ENCODE data around the gene ZNF350.
A peak's percentile ranks its signal among the peaks of the same experiment; 100 is the strongest.
"Not testable (repeated sequence)": the region's sequence is repeated elsewhere in the genome, so short reads cannot be mapped to it uniquely, and the experiment has no call there.

The ZNF350 gene

GRCh38 chr19:51970718-51971117 lies 15.9 kb downstream of the ZNF350 start:
- DNase-seq, result no peak

GRCh38 chr19:51965583-51965982 lies 21.1 kb downstream of the ZNF350 start:
- DNase-seq, result no peak

DNA sequence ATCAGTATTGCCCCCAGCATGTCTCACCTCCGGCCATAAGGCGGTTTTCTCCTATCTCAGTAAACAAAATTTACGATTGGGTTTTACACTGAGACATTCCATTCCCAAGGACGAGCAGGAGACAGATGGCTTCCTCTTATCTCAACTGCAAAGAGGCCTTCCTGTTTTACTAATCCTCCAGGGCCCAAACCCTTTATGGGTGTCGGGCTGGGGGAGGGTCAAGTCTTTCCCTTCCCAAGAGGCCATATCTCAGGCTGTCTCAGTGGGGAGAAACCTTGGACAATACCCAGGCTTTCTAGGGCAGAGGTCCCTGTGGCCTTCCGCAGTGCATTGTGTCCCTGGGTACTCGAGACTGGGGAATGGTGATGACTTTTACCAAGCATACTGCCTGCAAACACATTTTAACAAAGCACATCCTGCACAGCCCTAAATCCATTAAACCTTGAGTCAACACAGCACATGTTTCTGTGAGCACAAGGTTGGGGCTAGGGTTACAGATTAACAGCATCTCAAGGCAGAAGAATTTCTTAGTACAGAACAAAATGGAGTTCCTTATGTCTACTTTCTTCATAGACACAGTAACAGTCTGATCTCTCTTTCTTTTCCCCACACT lies 25.9 kb downstream of the ZNF350 start:
- not testable (repeated sequence) for DNase-seq

DNA sequence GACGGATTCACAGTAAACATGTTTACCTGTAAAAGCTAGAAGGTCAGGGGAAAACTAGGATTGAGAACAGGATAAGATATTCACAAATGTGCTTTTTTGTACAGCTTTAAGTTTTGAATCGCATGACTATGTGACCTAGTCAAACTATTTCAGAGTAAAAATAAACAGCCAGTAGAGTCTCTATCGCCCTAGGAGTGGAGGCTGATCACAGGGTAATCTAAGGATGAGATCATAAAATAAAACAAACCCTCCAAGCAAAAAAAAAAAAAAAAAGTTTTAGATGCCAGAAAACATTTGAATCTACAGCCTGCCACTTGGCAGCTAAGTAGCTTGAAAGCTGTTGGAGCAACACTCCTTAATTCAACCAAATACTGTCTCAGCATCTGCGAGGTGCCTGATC lies 26.8 kb downstream of the ZNF350 start:
- DNase-seq, result no peak

DNA sequence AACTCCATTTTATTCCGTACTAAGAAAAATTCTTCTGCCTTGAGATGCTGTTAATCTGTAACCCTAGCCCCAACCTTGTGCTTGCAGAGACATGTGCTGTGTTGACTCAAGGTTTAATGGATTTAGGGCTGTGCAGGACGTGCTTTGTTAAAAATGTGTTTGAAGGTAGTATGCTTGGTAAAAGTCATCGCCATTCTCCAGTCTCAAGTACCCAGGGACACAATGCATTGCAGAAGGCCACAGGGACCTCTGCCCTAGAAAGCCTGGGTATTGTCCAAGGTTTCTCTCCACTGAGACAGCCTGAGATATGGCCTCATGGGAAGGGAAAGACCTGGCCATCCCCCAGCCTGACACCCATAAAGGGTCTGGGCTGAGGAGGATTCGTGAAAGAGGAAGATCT lies 28.8 kb downstream of the ZNF350 start:
- not testable (repeated sequence) for DNase-seq

DNA sequence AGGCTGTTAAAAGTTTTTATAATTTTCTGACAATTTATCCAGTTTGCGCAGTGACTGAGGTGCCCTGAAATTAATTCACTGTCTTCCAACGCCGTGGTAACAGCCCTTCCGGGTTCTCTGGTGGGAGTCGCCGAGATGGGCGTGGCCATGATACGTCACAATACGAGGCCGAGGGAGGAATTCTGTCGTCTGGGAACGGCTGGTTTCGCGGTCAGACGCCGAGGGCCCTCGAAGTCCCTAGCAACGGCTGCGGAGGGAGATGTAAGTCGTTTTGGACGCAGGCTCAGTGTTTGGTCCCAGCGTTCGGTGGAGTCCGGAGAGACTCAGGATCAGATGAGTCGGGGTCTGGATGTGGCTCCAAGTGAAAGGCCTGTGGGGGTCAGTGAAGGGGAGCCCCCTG lies 37.7 kb downstream of the ZNF350 start:
- no peak for DNase-seq

DNA sequence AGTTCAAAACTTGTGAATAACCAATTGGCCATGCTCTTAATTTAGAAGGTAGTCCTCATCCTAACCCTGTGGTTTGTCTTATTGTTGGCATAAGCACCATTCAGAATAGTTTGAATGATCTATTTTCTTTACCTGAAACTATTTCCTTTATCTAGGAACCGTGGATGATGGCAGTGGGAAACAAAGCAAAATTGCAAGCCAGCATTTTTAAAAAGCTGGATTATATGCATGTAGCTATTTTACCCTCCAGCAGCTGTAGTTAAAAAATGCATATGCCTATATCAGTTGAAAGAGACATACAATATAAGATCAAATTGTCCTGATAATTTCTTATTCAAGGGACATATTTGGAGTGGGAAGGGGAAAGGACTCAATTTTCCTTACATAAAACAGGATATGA lies 40.0 kb downstream of the ZNF350 start:
- DNase-seq, result no peak

DNA sequence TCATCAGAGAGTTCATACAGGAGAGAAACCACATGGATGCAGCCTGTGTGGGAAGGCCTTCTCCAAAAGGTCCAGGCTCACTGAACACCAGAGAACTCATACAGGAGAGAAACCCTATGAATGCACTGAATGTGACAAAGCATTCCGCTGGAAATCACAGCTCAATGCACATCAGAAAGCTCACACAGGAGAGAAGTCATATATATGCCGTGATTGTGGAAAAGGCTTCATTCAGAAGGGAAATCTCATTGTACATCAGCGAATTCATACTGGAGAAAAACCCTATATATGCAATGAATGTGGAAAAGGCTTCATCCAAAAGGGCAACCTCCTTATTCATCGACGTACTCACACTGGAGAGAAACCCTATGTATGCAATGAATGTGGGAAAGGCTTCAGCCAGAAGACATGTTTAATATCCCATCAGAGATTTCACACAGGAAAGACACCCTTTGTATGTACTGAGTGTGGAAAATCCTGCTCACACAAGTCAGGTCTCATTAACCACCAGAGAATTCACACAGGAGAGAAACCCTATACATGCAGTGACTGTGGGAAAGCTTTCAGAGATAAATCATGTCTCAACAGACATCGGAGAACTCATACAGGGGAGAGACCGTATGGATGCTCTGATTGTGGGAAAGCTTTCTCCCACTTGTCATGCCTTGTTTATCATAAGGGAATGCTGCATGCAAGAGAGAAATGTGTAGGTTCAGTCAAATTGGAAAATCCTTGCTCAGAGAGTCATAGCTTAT lies 41.7 kb downstream of the ZNF350 start:
- DNase-seq, result no peak

- no peak for DNase-seq
These were observed 47.7 kb downstream of the ZNF350 start for GRCh38 chr19:51938936-51939335.

DNA sequence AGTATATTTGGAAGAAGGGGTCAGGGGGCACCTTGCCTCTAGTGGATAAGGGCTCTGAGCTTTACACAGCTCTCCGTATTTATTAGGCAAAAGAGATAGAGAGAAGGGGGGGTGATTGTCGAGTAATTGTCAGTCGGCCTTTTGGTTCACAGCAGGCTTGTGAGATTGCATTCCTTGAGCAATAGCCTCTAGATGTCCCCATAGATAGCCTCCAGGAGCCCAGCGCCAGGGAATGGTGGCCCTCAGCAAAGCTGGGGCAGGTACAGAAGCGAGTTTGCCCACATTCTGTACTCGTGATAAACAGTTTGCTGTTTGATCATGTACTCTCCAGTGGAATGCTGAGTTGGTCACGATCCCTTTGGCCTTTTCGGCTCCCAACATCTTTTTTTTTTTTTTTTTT lies 54.7 kb downstream of the ZNF350 start:
- DNase-seq, result no peak

DNA sequence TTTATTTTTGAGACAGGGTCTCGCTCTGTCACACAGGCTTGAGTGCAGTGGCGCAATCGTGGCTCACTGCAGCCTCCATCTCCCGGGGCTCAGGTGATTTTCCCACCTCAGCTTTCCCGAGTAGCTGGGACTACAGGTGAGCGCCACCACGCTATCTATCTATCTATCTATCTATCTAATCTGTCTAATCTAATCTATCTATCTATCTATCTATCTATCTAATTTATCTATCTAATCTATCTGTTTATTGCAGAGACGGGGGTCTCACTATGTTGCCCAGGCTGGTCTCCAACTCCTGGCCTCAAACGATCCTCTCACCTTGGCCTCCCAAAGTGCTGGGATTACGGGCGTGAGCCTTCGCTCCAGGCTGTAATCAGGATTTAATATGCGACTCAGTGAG lies 58.8 kb downstream of the ZNF350 start:
- no peak for DNase-seq

DNA sequence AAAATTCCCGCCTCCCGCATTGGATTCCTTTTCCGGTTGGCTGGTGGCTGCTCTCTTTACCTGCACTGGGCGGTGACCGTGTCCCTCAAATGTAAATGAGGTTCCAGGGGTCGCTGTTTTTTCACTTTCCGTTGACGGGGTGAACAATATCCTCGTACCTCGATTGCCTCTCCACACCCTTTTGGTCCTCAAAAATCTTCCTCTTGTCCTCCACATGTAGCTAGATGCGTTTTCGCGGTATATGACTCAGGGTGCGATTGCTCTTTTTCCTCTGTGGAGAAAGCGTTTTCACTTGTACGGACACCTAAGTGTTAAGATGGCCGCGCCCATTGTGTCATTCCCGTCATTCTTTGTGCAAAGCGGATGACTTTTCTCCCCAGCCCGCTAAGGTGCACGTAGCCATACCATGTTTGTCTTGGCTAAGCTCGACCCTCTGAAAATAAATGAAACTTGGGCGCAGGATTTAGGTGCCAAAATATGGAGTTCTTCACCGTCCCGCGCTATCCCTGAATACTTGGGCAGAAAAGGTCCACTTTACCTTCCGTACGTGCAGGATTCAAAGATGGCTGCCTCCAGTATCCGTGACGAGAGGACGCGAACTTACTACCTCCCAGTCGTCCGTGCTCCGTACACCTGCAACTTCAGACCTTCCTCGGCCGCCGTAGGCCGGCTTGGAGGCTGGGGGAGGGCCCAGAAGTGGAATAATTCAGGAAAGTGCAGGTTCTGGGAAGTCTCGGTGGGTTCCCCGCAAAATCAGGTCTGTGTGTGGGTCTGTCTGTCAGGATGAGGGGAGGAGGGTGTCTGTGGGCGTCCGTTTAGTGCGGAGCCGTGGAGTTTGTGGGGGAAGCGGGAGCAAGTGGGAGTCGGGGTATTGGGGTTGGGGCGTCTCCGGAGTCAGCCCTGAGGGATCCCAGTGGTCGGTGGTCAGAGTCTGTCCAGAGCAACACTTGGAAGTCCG lies 59.6 kb downstream of the ZNF350 start, which contains the start of gene ZNF613:
Gene ZNF613 (plus strand): TSS at position 689 of the 958 bp plus-strand sequence. CDS start 8,749 bp downstream, outside the sequence.
- peak; percentile 79 for DNase-seq

DNA sequence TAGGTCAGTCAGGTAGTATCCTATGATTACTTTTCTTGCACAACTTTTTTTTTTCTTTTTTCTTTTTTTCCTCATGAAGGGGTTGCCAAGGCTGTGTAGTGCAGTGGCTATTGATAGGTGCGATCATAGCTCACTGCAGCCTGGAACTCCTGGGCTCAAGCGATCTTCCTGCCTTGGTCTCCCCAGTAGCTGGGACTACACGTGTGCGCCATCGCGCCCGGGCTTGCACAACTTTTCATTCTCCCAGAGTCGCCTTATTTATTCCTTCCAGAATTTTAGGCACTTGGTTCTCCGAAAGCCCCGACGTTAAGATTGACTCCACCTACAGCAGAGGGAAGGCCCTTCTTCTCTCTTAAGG lies 60.2 kb downstream of the ZNF350 start:
- DNase-seq, result no peak

DNA sequence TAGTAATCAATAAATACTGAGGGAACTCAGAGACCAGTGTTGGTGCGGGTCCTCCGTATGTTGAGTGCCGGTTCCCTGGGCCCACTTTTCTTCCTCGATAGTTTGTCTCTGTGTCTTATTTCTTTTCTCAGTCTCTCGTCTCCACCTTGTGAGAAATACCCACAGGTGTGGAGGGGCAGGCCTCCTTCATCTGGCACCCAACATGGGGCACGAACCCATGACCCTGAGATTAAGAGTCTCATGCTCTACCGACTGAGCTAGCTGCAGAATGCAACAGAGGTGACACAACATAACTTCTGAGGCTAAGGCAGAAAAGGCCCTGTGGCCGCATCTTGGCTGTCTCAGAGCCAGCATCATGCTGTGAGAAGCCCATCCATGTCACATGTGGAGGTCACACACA lies 64.7 kb downstream of the ZNF350 start:
- DNase-seq, result no peak

DNA sequence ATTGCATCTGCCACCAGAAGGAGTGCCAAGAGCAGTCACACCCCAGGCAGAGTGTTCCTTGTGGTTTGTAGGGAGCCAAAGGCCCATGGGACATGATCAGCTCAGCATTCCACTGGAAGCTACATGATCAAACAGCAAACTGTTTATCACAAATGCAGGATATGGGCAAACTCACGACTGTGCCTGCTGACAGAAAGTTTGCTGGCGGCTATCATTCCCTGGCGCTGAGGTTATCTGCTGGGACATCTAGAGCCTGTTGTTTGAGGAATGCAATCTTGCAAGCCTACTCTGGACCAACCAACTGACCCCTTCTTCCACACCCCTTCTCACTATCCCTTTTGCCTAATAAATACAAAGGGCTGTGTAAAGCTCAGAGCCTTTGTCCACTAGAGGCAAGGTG lies 67.0 kb downstream of the ZNF350 start:
- DNase-seq, result no peak

DNA sequence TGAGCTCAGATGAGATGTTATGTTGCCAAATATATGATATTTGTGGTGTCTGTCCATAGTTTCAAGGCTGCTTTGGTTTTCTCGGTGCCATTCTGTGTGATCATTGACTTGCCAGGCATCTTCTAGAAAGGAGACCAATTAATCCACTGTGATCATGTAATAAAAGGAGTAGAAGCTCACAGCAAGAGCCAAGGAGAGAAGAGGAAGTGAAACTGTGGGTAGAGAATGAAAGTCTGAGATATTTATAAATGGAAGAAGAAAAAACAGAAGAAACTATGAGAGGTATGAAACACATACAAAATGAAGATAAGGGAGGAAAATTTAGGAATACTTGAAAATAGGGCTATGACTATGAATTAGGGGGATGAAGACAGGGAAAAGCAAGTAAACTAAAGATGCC lies 70.5 kb downstream of the ZNF350 start:
- DNase-seq, result no peak

- DNase-seq, result no peak
These were observed 71.2 kb downstream of the ZNF350 start for GRCh38 chr19:51915324-51915867.

All from DMS79 treated with DMSO at 0.1 percent for 48 hours (cell line).